GM21360 (cell line): ENCODE data around the gene HBP1.
"Not testable (repeated sequence)": the region's sequence is repeated elsewhere in the genome, so short reads cannot be mapped to it uniquely, and the experiment has no call there.

Source experiments
- ATAC-seq: cut with Tn5 transposase; IDR thresholded peaks from one replicate; pipeline ENCODE4 v1.9.1; 2021; ENCODE audit warnings: mild to moderate bottlenecking, moderate library complexity; ENCODE audit not compliant: unreplicated experiment

Gene HBP1

DNA sequence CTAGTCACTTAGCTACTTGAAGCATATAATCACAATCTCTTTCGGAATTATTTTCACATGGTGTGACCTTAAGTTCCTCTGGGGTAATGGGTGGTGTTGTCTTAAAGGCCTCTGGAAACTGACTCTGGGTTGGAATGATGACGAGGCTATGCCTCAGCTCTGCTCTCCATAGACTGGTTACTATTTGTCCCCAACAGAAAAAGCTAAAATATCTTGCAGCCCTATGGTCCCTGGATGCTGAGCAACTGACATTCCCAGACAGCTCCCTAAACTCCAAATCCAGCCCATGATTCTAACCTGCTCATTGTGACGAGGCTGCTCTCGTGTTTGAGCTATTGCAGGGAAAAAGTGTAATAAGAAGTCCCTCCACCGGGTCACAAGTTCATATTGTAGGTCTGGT lies 51.6 kb downstream of the HBP1 start:
- no peak for ATAC-seq

GRCh38 chr7:107220806-107221205 lies 52.0 kb downstream of the HBP1 start:
- not testable (repeated sequence) for ATAC-seq

GRCh38 chr7:107224374-107225223 lies 55.8 kb downstream of the HBP1 start:
- no peak for ATAC-seq

DNA sequence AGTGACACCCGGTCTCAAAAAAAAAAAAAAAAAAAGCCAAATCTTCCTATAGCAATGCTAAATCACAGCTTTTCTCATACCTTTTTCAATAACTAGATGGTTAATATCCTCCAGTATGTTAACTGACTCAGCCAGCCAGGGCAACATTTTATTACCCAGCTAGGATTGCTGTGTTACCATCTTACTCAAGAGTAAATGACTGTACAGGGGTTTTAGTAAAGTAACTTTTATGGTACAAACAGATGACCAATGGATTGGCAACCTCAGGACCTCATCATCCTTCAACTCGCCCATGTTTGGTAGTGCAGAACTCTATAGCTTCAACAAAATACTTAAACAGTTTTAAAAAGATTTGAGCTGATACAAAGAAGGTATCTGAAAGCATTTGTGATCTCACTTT lies 59.5 kb downstream of the HBP1 start:
- ATAC-seq: no peak

DNA sequence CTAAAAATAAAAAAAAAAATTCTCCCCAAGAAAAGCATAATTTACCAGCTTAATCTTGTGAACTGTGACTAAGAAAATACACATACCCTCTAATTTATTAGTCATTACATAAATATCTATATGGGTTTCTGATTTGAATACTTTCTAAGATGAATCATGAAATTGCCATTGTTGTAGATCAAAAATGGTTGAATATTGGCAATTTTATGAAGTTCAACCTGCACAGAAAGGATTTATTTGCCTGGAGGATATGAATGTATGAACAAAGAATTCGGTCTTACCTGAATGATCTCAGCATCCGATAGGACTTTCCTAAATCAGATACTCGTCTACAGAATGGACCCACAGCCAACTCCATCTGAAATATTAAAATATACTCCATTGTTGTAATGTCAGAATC lies 61.5 kb downstream of the HBP1 start:
- ATAC-seq: no peak

DNA sequence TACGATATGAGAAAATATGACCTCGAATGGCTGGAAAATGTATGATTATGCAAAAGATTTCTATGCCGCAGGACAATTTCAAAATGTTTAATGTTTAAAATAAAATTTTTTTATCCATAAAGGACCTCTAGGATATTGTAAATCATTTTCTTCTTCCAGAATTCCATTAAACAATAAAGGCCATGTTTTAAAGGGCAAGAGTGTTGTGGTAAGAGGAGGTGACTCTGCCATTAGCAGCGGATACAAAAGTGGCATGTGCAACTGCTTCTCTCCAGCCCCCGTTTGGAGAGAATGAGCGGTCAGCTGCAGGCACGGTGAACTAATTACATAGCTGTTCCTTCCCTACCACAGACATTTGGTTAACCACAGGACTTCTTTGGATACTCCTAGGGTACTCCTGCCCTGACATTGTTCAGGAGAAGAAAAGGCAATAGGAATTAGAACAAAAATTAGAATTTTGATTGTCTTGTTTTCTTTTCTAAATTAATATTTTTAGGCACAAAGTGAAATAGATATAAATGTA lies 63.8 kb downstream of the HBP1 start:
- ATAC-seq: no peak

DNA sequence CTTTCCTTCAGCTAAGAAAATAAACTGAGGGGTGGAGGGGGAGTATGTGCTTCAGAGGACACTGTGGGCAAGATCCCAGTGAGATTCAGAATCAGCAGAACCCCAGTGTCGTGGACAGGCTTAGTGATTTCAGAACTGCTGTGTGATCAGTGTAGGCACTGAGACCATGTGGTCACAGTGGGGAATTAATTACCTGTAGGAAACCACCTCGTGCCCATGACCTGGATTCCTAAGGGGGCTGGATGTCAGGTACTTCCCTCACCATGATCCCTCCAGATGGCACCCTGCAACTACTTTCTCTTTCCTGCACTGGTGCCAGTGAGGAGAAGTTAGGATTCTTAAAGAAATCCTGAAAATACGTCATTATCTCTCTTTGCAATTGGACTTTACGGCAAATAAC lies 64.4 kb downstream of the HBP1 start:
- ATAC-seq: no peak

DNA sequence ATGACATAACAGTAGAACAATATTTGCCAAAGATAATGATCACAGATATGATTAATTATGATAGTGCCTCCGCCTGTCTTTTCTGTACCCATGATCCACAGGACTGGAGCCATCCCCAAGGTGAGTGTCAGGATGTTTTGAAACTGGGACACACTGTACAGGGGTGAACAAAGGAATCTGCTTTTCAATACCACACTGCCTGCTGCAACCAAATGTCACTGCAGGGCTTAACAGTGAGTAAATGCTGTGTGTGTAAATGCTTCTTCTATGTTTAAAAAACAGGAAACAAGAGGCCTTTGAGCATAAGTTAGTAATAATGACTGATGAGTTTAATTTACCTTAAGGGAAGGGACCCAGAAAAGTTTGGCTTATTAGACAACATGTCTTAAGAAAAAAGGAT lies 65.2 kb downstream of the HBP1 start:
- no peak for ATAC-seq

GRCh38 chr7:107234436-107234835 lies 65.6 kb downstream of the HBP1 start:
- ATAC-seq: no peak

DNA sequence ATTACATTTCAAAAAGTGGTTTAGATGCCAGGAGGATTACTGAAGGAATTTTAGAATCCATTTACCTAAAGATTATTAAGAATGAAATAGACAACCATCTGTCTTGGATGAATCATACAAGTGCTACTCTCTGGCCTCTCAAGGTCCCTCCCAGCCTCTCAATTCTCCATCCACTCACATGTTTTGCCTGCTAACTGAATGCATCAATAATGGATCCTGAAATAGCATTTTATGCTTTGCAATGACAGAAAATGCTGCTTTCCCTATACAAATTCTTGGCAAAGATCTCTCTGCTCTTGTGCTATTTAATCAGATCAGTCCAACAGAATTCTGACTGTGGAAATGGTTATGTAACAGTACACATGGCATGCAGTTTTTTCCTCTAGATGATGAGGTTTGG lies 68.1 kb downstream of the HBP1 start:
- ATAC-seq: no peak

GRCh38 chr7:107237451-107237850 lies 68.6 kb downstream of the HBP1 start:
- ATAC-seq: no peak

DNA sequence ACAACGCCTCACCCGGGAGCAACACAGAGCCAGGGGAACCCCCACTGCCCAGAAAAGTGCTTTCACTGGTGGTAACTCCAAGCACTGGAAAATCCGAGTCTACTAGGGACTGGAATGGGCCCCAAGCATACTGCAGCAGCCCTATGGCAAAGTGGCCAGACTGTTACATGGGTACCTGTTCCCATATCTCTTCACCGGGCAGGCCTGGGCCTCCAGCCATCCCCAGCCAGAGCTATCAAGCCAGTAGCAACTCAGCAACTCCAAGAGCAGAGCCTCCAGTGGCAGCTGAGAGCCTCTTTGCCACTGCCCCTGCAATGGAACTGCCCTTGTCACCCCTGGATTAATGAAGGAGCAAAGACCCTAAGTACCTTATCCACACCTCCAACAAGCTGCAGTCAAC lies 73.5 kb downstream of the HBP1 start:
- ATAC-seq: no peak

DNA sequence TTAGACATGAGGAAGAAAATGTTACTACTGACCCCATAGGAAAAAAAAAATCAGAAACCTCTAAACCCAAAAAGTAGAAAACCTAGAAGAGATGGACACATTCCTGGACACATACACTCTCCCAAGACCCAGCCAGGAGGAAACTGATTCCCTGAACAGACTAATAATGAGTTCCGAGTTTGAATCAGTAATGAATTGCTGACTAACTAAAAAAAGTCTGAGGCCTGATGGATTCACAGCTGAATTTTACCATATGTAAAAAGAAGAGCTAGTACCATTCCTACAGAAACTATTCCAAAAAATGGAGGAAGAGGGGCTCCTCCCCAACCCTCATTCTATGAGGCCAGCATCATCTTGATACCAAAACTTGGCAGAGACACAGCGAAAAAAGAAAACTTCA lies 75.8 kb downstream of the HBP1 start:
- ATAC-seq: no peak

GRCh38 chr7:107246836-107247235 lies 78.0 kb downstream of the HBP1 start:
- ATAC-seq: not testable (repeated sequence)

DNA sequence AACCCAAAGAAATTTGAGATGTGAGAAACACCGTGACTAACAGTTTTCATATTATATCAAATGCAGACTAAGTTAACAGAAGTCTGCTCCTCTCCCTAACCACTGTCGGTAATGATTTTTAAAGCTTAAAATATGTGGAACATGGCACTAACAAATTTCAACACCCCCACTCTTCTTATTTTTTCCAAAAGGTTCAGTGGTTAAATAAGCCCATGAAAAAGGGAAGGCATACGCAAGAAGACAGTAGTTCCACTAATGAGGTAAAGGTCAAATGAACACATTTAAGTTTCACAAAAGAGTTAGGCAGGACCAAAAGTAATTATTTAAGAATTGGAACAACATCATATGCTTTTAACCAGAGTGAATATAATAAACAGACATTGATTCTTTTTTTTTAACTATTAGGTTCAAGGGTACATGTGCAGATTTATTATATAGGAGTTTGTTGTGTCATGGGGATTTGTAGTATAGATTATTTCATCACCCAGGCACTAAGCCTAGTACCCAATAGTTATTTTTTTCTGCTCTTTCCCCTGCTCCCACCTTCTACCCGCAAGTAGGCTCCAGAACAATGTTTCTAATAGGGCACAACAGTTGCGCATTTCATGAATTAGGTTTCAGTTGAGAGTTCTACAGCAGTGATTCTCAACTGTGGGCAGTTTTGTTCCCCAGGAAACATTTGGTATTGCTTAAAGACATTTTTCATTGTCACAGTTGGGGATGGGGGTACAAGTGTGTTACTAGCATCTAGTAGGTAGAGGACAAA lies 79.9 kb downstream of the HBP1 start:
- no peak for ATAC-seq

- no peak for ATAC-seq
These were observed 83.2 kb downstream of the HBP1 start for GRCh38 chr7:107251963-107252362.
